CD4-positive, alpha-beta T cell treated with Interleukin-15 for 1 hour (primary cell): ENCODE measurements around the gene PRG2.
"Not testable (repeated sequence)": the region's sequence is repeated elsewhere in the genome, so short reads cannot be mapped to it uniquely, and the experiment has no call there.

Experiments used
- DNase-seq: peaks from one replicate; pipeline ENCODE4 v3.0.0-alpha.2; 2020

PRG2 gene

DNA sequence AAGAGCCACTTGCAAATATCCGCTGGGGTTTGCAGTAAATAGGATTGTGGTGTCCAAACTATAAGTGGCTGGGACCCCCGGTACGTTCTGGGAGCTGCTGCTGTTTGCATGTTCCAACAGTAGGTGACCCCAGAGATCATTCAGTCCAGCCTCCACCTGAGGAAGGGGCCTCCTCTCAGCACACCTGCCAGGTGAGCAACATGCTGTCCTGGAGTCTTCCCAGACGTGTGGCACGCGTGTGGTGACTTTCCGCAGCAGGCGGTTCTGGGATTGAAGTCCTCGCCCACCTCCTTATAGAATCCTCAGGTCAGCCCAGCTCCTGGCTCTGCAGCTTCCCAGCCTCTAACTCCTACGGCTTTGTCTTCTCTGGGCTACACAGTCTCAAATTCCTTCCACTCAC lies 45.6 kb downstream of the PRG2 start:
- DNase-seq: no peak

DNA sequence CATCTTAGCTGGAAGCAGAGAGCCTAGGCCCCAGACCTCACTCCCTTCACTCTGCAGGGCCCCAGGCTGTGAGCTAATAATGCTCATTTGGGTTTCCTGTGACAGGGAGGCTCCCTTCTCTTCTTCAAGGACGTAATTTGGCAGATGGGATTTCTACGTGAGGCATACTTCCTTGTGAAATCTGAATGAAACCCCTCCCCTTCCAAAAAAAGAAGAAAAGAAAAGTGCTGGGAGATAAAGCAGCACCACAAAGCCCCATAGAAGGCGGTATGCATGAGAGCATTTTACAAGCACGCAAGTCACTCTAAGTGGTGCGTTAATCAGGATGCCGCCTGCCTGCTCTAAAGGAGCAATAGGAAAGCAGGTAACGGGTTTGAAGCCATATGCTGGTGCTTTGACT lies 46.6 kb downstream of the PRG2 start:
- no peak for DNase-seq

DNA sequence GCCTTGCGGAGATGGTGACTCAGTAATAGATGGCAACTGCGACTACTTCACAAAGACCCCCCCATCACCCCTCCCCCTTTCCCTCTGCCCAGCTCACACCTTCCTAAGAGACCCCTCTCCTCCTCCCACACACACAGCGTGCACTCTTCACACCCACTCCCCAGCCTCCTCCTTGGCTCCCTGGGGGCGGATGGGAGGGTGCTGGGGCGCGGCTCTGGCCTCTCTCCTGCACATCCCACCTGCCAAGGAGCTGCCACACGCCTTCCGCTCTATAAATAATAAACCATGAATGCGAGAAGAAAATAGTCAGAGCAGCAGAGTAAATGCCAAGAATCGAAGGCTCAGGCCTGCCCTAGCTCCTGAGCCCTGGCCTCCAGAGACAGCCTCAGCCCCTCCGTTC lies 47.7 kb downstream of the PRG2 start:
- no peak for DNase-seq

DNA sequence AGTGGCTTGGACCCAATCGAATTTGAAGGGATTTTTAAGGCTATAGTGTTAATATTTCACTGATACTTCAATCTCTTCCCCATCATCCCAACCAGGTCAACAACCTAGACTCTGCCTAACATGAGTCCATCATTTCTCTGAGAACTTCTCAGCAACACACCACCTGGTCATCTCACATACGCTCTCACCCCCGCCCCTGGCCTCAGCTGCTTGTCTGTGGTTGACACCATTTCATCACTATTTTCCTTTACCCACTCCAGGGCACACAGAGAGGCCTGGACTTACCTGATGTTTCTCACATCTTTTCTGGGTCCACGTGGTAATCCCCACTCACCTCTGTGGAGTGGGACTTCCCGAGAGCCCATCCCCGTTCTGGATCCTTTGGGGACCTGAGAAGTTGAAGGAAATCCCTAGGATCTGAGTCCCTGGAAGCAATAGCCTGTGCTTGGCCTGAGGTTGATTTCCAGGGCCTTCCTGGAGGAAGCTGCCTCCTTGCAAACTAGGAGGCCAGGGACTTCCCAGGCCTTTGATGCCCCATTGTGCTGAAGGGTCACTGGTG lies 49.1 kb downstream of the PRG2 start:
- DNase-seq: no peak

DNA sequence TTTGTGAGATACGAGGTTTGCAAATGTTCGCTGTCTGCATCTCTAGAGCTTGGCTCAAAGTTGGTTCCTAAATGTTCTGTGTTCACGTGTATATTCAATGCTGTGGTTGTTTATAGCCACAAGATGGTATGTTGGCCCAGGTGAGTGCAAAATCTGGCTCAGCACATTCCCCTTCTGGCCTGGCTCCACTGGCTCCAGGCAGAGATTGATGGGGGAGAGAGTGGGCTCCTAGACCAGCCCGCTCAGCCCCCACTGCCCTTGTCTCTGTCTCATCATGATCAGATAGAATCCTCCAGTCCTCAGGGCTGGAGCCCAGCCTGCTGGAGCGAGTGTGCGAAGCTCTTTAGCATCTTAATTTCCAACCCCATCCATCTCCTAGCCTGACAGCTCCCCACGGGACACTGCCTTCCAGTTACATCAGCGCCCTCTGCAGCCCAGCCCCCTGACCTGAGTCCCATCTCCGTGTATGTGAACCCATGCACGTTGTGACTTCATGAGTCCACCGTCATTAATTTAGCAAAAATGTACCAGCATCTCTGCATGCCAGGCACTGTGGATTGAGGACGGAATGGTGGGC lies 50.3 kb downstream of the PRG2 start:
- DNase-seq: no peak

GRCh38 chr11:57339328-57339727 lies 51.1 kb downstream of the PRG2 start:
- no peak for DNase-seq

DNA sequence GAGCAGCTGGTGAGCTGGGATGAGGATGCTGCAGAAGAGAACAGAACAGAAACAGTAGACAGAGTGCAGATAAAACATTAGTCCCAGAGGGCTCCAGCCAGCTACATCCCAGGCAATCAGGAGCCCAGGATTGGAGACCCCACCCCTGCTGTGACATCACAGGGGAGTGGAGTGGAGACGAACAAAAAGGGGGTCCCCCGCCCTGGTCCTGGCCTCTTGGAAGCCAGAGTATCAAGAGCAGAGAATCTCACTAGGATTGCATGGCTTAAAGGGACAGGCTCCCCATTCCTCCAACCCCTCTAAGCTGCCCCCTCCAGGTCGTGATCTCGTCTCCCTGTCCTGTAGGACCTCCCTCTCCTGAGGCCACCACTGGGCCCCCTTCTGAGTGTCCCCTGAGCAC lies 52.3 kb downstream of the PRG2 start, which contains the start of gene P2RX3:
TSS of gene P2RX3 (plus strand) at position 211 of the 400 bp plus-strand sequence. CDS start 199 bp downstream, outside the sequence.
- no peak for DNase-seq

GRCh38 chr11:57336856-57337255 lies 53.6 kb downstream of the PRG2 start:
- not testable (repeated sequence) for DNase-seq
